GM23248 (cell line): ENCODE results near the gene SPIB.

Experiments used
- EZH2 ChIP-seq: fragments of 200-600 bp; sonication (generic); IDR thresholded peaks from 2 replicates; pipeline ENCODE4 v1.6.1; 2018; ENCODE audit warnings: antibody characterized with exemption, mild to moderate bottlenecking; ENCODE audit not compliant: insufficient read depth, poor library complexity, severe bottlenecking
- EZH2phosphoT487 ChIP-seq: fragments of 200-600 bp; sonication (generic); IDR thresholded peaks from 2 replicates; pipeline ENCODE4 v1.6.1; 2018; ENCODE audit warnings: antibody characterized with exemption, moderate library complexity, mild to moderate bottlenecking, low read depth; ENCODE audit not compliant: insufficient read depth

DNA sequence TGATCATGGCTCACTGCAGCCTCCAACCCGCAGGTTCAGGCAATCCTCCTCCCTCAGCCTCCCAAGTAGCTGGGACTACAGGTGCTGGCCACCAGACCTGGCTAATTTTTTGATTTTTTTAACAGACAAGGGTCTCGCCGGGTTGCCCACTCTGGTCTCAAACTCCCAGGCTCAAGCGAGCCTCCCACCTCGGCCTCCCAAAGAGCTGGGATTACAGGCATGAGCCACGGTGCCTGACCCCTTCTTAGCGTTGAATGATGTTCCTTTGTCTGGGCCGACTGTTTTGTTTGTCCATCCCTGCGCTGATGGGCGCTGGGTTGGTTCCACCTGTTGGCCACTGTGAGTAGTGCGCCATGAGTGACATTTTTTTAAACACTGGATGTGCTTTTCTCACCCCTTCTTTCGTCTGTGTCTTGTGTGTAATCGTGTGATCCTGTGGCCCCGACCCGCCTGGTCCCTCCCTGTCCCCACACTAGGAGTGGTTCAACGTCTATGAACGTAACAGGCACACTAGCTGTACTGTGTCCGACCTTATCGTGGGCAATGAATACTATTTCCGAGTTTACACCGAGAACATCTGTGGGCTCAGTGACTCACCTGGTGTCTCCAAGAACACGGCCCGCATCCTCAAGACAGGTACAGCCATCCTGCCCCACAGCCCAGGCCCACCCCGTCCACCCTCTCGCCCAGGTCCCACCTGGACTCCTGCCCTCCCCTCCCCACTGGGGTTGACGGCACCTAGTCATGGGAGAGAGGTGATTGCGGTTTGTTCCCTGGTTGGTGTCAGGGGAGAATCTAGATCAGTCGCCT lies 42.5 kb downstream of the SPIB start:
- TF ChIP-seq EZH2phosphoT487 (no peak), EZH2 (no peak)
